ENCODE results near the gene RHOH.

DNA sequence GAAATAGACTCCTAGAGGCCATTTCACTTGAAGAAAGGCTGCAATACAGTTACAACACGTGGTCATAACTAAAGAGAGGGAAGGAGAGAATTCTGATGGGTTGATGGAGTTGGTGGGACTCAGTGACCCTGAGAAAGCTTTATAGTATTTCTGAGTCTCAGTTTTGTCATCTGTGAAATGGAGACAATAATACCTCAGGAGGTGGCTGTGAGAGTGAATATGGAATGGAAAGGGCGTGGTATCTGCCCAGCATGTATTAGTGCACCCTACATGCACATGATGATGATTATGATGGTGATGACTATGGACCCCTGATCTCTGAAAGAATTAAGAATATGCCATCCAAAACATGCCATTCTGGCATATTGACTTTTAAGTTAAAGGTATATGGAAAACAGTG, 66.0 kb downstream of the RHOH start:
- TF ChIP-seq, protein P1, sequence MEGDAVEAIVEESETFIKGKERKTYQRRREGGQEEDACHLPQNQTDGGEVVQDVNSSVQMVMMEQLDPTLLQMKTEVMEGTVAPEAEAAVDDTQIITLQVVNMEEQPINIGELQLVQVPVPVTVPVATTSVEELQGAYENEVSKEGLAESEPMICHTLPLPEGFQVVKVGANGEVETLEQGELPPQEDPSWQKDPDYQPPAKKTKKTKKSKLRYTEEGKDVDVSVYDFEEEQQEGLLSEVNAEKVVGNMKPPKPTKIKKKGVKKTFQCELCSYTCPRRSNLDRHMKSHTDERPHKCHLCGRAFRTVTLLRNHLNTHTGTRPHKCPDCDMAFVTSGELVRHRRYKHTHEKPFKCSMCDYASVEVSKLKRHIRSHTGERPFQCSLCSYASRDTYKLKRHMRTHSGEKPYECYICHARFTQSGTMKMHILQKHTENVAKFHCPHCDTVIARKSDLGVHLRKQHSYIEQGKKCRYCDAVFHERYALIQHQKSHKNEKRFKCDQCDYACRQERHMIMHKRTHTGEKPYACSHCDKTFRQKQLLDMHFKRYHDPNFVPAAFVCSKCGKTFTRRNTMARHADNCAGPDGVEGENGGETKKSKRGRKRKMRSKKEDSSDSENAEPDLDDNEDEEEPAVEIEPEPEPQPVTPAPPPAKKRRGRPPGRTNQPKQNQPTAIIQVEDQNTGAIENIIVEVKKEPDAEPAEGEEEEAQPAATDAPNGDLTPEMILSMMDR (conservative IDR thresholded peaks at IDR 0.05; ENCODE audit: low read depth, low read length) = no peak
- no peak for TF ChIP-seq EZH2 (IDR thresholded peaks at IDR 0.05; ENCODE audit: borderline replicate concordance, low read depth, low read length, poor library complexity, severe bottlenecking)

All from A673 (cell line).